ENCODE data around the gene SHISAL2B. TPM values are rescaled to one million over a fixed set of nuclear protein-coding genes. Genes with fewer than 3 reads are reported as not detected.
"Not testable (repeated sequence)": the region's sequence is repeated elsewhere in the genome, so short reads cannot be mapped to it uniquely, and the experiment has no call there.

The SHISAL2B gene
- polyA plus RNA-seq, 2 of the 4 experiments (the other 2 are of a cell fraction), result not detected

- no peak for ATAC-seq
- FAIRE-seq, result no peak
- H3K9me3 ChIP-seq, result no peaks in the 10 kb centered on the region
- WGBS (ENCODE audit: missing lambda C conversion rate), result 4% methylated on average over 1 of the region's 1 CpG
- no peak for DNase-seq (ENCODE audit: low read depth in 1 of 2, low spot score in 1 of 2)
- no peaks in the 10 kb centered on the region for H3K4me1 ChIP-seq
- no peak overlapping the region for H3K27ac ChIP-seq
- no peak for TF ChIP-seq KDM5A (IDR thresholded peaks at IDR 0.05)
- no peak for TF ChIP-seq USF2 (IDR thresholded peaks at IDR 0.05)
- no peak for TF ChIP-seq POLR2AphosphoS2 (conservative IDR thresholded peaks at IDR 0.05; ENCODE audit: low read length)
- TF ChIP-seq MAX (IDR thresholded peaks at IDR 0.05), result no peak
- no peak for TF ChIP-seq RCOR1 (IDR thresholded peaks at IDR 0.05; ENCODE audit: low read depth, low read length)
- TF ChIP-seq TP53 (CRISPR knock-in tag; IDR thresholded peaks at IDR 0.05), result no peak
- TF ChIP-seq HEYL (CRISPR knock-in tag; IDR thresholded peaks at IDR 0.05), result no peak
- TF ChIP-seq CHD2 (IDR thresholded peaks at IDR 0.05; ENCODE audit: low read length, partially characterized antibody), result no peak
- TF ChIP-seq ZC3H11A (IDR thresholded peaks at IDR 0.05), result no peak
- H3K4me2 ChIP-seq, result no peak overlapping the region
- H3K4me3 ChIP-seq, result no peak overlapping the region
- ChIA-PET CTCF (no interaction called here), POLR2A (no interaction called here)
Observed at GRCh38 chr5:64655596-64655995, 34.7 kb upstream of the SHISAL2B start.

- Histone ChIP-seq H3K27ac (no peak overlapping the region), H3K4me1 (no peaks in the 10 kb centered on the region), H3K4me3 (no peak overlapping the region), H3K4me2 (no peak overlapping the region), H3K9me3 (no peaks in the 10 kb centered on the region)
- TF ChIP-seq PHF8 (IDR thresholded peaks at IDR 0.05; ENCODE audit: borderline replicate concordance, low read depth), result no peak
- TF ChIP-seq EP300 (IDR thresholded peaks at IDR 0.05), result no peak
- no peak for TF ChIP-seq CEBPB (IDR thresholded peaks at IDR 0.05)
- no peak for TF ChIP-seq MAZ (IDR thresholded peaks at IDR 0.05; ENCODE audit: borderline replicate concordance, low read depth, low read length)
- no peak for TF ChIP-seq MYC (IDR thresholded peaks at IDR 0.05; ENCODE audit: borderline replicate concordance, low read length)
- TF ChIP-seq NFE2L2 (conservative IDR thresholded peaks at IDR 0.05; ENCODE audit: low read length), result no peak
- TF ChIP-seq ZSCAN20 (CRISPR knock-in tag; IDR thresholded peaks at IDR 0.05), result no peak
- no peak for TF ChIP-seq RAD21 (conservative IDR thresholded peaks at IDR 0.05 in 1 of 2, IDR thresholded peaks at IDR 0.05 in 1 of 2)
- no peak for TF ChIP-seq RCOR1 (IDR thresholded peaks at IDR 0.05; ENCODE audit: low read depth, low read length)
- TF ChIP-seq KDM1A (IDR thresholded peaks at IDR 0.05; ENCODE audit: low read depth), result no peak
- TF ChIP-seq HEYL (CRISPR knock-in tag; IDR thresholded peaks at IDR 0.05), result no peak
- no peak for TF ChIP-seq JUN (IDR thresholded peaks at IDR 0.05)
- TF ChIP-seq E2F6 (IDR thresholded peaks at IDR 0.05; ENCODE audit: borderline replicate concordance, low read depth), result no peak
- no peak for TF ChIP-seq EHF (CRISPR knock-in tag; IDR thresholded peaks at IDR 0.05)
- no peak for TF ChIP-seq MAX (IDR thresholded peaks at IDR 0.05)
- TF ChIP-seq MAFK (IDR thresholded peaks at IDR 0.05; ENCODE audit: partially characterized antibody), result no peak
- no peak for ATAC-seq
- WGBS (ENCODE audit: missing lambda C conversion rate), result 39% methylated on average over 3 of the region's 3 CpGs
- ChIA-PET POLR2A (no interaction called here), CTCF (interaction anchor here (0.7 to 1.2 kb wide), 3 partner anchors 11 to 125 kb away, joined by 3 read pairs; no protein-coding TSS in a partner anchor)
- DNase-seq (ENCODE audit: low read depth in 1 of 2, low spot score in 1 of 2), result no peak
- no peak for FAIRE-seq
Observed at GRCh38 chr5:64659289-64659688, 31.0 kb upstream of the SHISAL2B start.

- H3K9me3 ChIP-seq; CTCF ChIA-PET; H3K4me3 ChIP-seq; H3K27ac ChIP-seq; H3K4me2 ChIP-seq; FAIRE-seq; ATAC-seq; POLR2A ChIA-PET; H3K4me1 ChIP-seq; DNase-seq (ENCODE audit: low read depth in 1 of 2, low spot score in 1 of 2): not testable (repeated sequence)
- 14% methylated on average over 6 of the region's 6 CpGs for WGBS (ENCODE audit: missing lambda C conversion rate)
Observed at GRCh38 chr5:64663181-64663580, 27.1 kb upstream of the SHISAL2B start.
